Astrocyte (in vitro differentiated cells and primary cell): Measurements from ENCODE around the gene BRF1.

Experiments
- EZH2 ChIP-seq: IDR thresholded peaks from 2 replicates; pipeline ENCODE4 v1.6.1; 2012; ENCODE audit warnings: mild to moderate bottlenecking, low read length, inconsistent platforms; ENCODE audit not compliant: insufficient read depth
- TF ChIP-seq, protein P1 (sequence below): IDR thresholded peaks from 2 replicates; pipeline ENCODE4 v1.5.1; 2011; ENCODE audit warnings: low read depth, mild to moderate bottlenecking, inconsistent platforms, low read length, moderate library complexity; ENCODE audit not compliant: insufficient read depth

DNA sequence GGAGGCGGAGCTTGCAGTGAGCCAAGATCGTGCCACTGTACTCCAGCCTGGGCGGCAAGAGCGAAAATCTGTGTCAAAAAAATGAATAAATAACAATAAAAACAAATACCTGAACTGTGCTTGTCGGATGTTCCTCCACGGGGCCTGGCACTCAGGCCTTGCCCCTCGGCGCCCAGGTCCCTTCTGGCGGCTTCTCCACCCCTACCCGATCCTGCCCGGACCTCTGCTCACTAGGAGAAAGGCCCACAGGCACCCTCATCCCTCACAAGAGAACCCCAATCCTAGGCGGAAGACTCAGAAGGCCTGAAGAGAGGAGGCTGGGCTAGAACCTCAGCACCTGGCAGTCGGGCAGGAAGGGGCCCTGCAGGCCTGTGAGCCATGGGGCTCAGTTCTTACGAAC lies 73.5 kb downstream of the BRF1 start:
- TF ChIP-seq, protein P1, sequence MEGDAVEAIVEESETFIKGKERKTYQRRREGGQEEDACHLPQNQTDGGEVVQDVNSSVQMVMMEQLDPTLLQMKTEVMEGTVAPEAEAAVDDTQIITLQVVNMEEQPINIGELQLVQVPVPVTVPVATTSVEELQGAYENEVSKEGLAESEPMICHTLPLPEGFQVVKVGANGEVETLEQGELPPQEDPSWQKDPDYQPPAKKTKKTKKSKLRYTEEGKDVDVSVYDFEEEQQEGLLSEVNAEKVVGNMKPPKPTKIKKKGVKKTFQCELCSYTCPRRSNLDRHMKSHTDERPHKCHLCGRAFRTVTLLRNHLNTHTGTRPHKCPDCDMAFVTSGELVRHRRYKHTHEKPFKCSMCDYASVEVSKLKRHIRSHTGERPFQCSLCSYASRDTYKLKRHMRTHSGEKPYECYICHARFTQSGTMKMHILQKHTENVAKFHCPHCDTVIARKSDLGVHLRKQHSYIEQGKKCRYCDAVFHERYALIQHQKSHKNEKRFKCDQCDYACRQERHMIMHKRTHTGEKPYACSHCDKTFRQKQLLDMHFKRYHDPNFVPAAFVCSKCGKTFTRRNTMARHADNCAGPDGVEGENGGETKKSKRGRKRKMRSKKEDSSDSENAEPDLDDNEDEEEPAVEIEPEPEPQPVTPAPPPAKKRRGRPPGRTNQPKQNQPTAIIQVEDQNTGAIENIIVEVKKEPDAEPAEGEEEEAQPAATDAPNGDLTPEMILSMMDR, result no peak
- TF ChIP-seq EZH2, result no peak
